Coronary artery (tissue), 2 donors: Measurements from ENCODE around the gene MYO1D.

Experiments
- DNase-seq: peaks from one replicate; pipeline ENCODE4 v3.0.0-alpha.2; 2017; ENCODE audit warnings: low spot score
- H3K27ac ChIP-seq, 2 donors: fragments of 200-600 bp; sonication (generic); one replicate each; pipeline ENCODE4 v1.5.1; 2016 to 2019
- H3K4me3 ChIP-seq: fragments of 200-600 bp; sonication (generic); 2 replicates; pipeline ENCODE4 v1.5.1; 2016; ENCODE audit warnings: mild to moderate bottlenecking, moderate library complexity
- CTCF ChIP-seq: fragments of 200-600 bp; sonication (generic); IDR thresholded peaks from one replicate; pipeline ENCODE4 v1.5.1; 2019; ENCODE audit warnings: antibody characterized with exemption

The MYO1D gene

GRCh38 chr17:32688221-32688620 lies 188.7 kb downstream of the MYO1D start:
- Histone ChIP-seq H3K4me3 (no peak overlapping the region), H3K27ac (no peak overlapping the region)
- no peak for DNase-seq
- no peak for TF ChIP-seq CTCF

- Histone ChIP-seq H3K27ac (no peak overlapping the region), H3K4me3 (no peak overlapping the region)
- DNase-seq = no peak
- TF ChIP-seq CTCF = no peak
Measured at GRCh38 chr17:32684087-32684958, 192.6 kb downstream of the MYO1D start.

- no peak overlapping the region for H3K4me3 ChIP-seq
- peak overlapping the region; percentile 4 to 32 for H3K27ac ChIP-seq
- DNase-seq = no peak
- no peak for TF ChIP-seq CTCF
Measured at GRCh38 chr17:32673964-32674363, 203.0 kb downstream of the MYO1D start.

- Histone ChIP-seq H3K27ac (peak overlapping the region in 1 of 2 donors; percentile 59), H3K4me3 (no peak overlapping the region)
- no peak for TF ChIP-seq CTCF
- no peak for DNase-seq
Measured at GRCh38 chr17:32672711-32673110, 204.2 kb downstream of the MYO1D start.

GRCh38 chr17:32671896-32672295 lies 205.0 kb downstream of the MYO1D start:
- Histone ChIP-seq H3K27ac (peak overlapping the region; percentile 45 to 59), H3K4me3 (no peak overlapping the region)
- TF ChIP-seq CTCF = no peak
- no peak for DNase-seq

- no peak overlapping the region for H3K27ac ChIP-seq
- DNase-seq = no peak
- H3K4me3 ChIP-seq = no peak overlapping the region
- TF ChIP-seq CTCF = no peak
Measured at GRCh38 chr17:32664936-32665583, 211.9 kb downstream of the MYO1D start.

- H3K27ac ChIP-seq = no peak overlapping the region
- H3K4me3 ChIP-seq = no peak overlapping the region
- DNase-seq = no peak
- no peak for TF ChIP-seq CTCF
Measured at GRCh38 chr17:32660496-32660985, 216.4 kb downstream of the MYO1D start.
